Glutamatergic neuron (in vitro differentiated cells): ENCODE data around the gene MOV10L1. TPM values are rescaled to one million over a fixed set of nuclear protein-coding genes. Genes with fewer than 3 reads are reported as not detected.

Experiments used
- DNase-seq: peaks from one replicate; pipeline ENCODE4 v3.0.0; 2022
- H3K27ac Mint-ChIP-seq: one replicate; pipeline ENCODE4 v1.8.0; 2020; ENCODE audit warnings: mild to moderate bottlenecking, mixed read lengths, inconsistent platforms; ENCODE audit not compliant: unreplicated experiment
- H3K27me3 Mint-ChIP-seq: one replicate; pipeline ENCODE4 v1.8.0; 2020; ENCODE audit warnings: mild to moderate bottlenecking, moderate library complexity, mixed read lengths, inconsistent platforms; ENCODE audit not compliant: unreplicated experiment
- H3K36me3 Mint-ChIP-seq: one replicate; pipeline ENCODE4 v1.8.0; 2020; ENCODE audit warnings: mild to moderate bottlenecking, mixed read lengths, inconsistent platforms; ENCODE audit not compliant: unreplicated experiment
- H3K4me1 Mint-ChIP-seq: one replicate; pipeline ENCODE4 v1.8.0; 2020; ENCODE audit warnings: mild to moderate bottlenecking, low read depth, mixed read lengths, inconsistent platforms; ENCODE audit not compliant: unreplicated experiment
- H3K4me3 Mint-ChIP-seq: one replicate; pipeline ENCODE4 v1.8.0; 2020; ENCODE audit warnings: mild to moderate bottlenecking, mixed read lengths, inconsistent platforms; ENCODE audit not compliant: unreplicated experiment
- H3K9me3 Mint-ChIP-seq: one replicate; pipeline ENCODE4 v1.8.0; 2020; ENCODE audit warnings: mild to moderate bottlenecking, moderate library complexity, mixed read lengths, inconsistent platforms; ENCODE audit not compliant: unreplicated experiment
- CTCF ChIP-seq: fragments of 200-600 bp; sonication (generic); IDR thresholded peaks from one replicate; pipeline ENCODE4 v1.5.0; 2021; ENCODE audit not compliant: partially characterized antibody, unreplicated experiment
- total RNA-seq: library from RNA; stranded (reverse); fragmentation: NEBNext Ultra II Directional; extraction: Animal tissue kit (Norgen Biotek cat#: 25700); gene quantifications from one replicate; pipeline ENCODE4 v1.2.1, GENCODE V29; 2021; ENCODE audit not compliant: unreplicated experiment

Gene MOV10L1
- total RNA-seq, 1 donor from 2014 or later: 0.34 TPM

- H3K4me3 Mint-ChIP-seq: no peak overlapping the region
- H3K27ac Mint-ChIP-seq: no peak overlapping the region
- no peaks in the 10 kb centered on the region for H3K9me3 Mint-ChIP-seq
- peaks cover 19% of the 10 kb centered on the region for H3K4me1 Mint-ChIP-seq
- peak; percentile 14 for DNase-seq
- H3K36me3 Mint-ChIP-seq: no peaks in the 10 kb centered on the region
- no peak for TF ChIP-seq CTCF
- peaks cover 5% of the 10 kb centered on the region for H3K27me3 Mint-ChIP-seq
Observed at GRCh38 chr22:50153056-50153755, 63.4 kb downstream of the MOV10L1 start.

DNA sequence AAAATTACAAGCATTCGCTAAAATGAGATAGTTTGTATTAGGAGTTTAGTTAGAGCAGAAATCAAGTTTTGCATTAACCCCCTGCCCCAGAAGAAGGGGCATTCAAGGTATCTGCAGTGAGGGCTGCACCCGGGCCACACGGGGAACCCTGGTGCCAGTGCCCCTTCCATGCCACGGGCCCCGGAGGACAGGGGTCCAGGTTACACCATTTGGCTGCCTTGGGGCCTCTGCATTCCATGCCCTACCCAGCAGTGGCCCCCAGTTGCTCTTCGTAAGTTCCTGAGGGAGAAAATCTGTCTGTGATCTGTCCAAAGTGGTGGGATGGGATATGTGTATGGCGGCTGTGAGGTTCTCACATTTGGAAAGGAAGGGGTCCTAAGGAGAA is 63.9 kb downstream of the MOV10L1 start:
- Mint-ChIP-seq H3K27me3 (peaks cover 3% of the 10 kb centered on the region), H3K4me3 (no peak overlapping the region), H3K36me3 (no peaks in the 10 kb centered on the region), H3K27ac (no peak overlapping the region), H3K4me1 (peaks cover 21% of the 10 kb centered on the region), H3K9me3 (peaks cover 2% of the 10 kb centered on the region)
- TF ChIP-seq CTCF: no peak
- no peak for DNase-seq

DNA sequence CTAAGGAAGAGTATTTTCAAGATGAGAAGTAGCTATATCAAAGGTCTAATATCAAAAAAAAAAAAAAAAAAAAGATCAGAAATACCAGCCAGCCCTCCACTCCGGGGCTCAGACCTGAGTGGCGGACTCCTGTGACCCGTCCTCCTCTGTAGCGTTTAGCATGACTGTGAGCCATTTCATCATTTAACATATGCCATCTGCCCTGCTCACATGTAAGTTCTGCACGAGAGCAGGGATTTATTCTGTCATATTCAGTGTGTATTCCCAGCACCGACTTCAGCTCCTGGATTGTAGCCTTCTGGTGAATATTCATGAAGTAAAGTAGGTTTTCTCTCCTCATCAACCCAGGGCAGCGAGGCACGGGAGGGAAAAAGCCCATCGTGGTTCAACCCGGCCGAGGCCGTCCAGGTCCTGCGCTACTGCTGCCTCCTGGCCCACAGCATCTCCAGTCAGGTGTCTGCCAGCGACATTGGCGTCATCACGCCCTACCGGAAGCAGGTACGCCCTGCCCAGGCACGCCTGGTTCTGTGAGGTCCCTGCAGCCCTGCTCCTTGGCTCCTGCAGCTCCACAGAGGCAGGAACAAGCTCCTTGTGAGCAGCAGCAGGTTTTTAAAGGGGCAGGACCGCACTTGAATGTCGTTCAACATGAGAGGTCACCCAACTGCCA is 68.0 kb downstream of the MOV10L1 start:
- Mint-ChIP-seq H3K36me3 (peaks cover 4% of the 10 kb centered on the region), H3K9me3 (peaks cover 5% of the 10 kb centered on the region), H3K4me1 (peaks cover 8% of the 10 kb centered on the region), H3K27ac (no peak overlapping the region), H3K27me3 (peaks cover 3% of the 10 kb centered on the region), H3K4me3 (no peak overlapping the region)
- peak; percentile 14 for DNase-seq
- no peak for TF ChIP-seq CTCF

DNA sequence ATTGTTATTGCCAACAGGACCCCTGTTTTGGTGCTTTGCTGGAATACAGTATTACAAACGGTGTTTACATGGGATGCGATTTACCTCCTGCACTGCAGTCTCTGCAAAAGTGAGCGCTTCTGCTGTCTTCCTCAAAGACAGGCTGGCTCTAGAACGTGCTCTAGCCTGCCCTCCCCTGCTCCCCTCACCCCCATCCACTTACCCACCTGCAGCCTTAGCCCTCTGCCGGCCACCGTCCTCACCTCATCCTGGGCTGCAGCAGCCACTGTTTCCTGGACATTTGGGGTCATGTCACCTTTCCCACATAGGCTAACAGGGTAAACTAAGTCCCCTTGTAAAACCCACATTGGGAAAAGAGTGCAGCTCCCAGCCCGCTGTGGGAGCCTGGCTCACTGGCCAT is 71.1 kb downstream of the MOV10L1 start:
- H3K4me1 Mint-ChIP-seq: peaks cover 8% of the 10 kb centered on the region
- peaks cover 3% of the 10 kb centered on the region for H3K27me3 Mint-ChIP-seq
- H3K27ac Mint-ChIP-seq: no peak overlapping the region
- no peak for TF ChIP-seq CTCF
- DNase-seq: no peak
- peaks cover 5% of the 10 kb centered on the region for H3K9me3 Mint-ChIP-seq
- H3K4me3 Mint-ChIP-seq: no peak overlapping the region
- peaks cover 4% of the 10 kb centered on the region for H3K36me3 Mint-ChIP-seq
